Measurements from ENCODE around the gene COL6A1. TPM values are rescaled to one million over a fixed set of nuclear protein-coding genes. Genes with fewer than 3 reads are reported as not detected.

The COL6A1 gene
- total RNA-seq, 1 donor from 2014 or later: 12.9 TPM

GRCh38 chr21:45990049-45990711, 8.6 kb downstream of the COL6A1 start:
- H3K27me3 ChIP-seq (ENCODE audit: control insufficient read depth, insufficient read depth, low read length): no peaks in the 10 kb centered on the region
- TF ChIP-seq CTCF (IDR thresholded peaks at IDR 0.05; ENCODE audit: insufficient read depth, low read length, severe bottlenecking): no peak
- DNase-seq (ENCODE audit: low read depth) (no peak), FAIRE-seq (no peak)
- H3K36me3 ChIP-seq (ENCODE audit: control insufficient read depth, insufficient read depth, low read length): no peaks in the 10 kb centered on the region
- H3K4me3 ChIP-seq (ENCODE audit: low read depth, low read length): no peak overlapping the region

- no peak for DNase-seq (ENCODE audit: low read depth)
- no peak for TF ChIP-seq CTCF (IDR thresholded peaks at IDR 0.05; ENCODE audit: insufficient read depth, low read length, severe bottlenecking)
- H3K4me3 ChIP-seq (ENCODE audit: low read depth, low read length): no peak overlapping the region
- no peak for FAIRE-seq
- no peaks in the 10 kb centered on the region for H3K27me3 ChIP-seq (ENCODE audit: control insufficient read depth, insufficient read depth, low read length)
- H3K36me3 ChIP-seq (ENCODE audit: control insufficient read depth, insufficient read depth, low read length): no peaks in the 10 kb centered on the region
Observed at GRCh38 chr21:45990741-45991605, 9.4 kb downstream of the COL6A1 start.

GRCh38 chr21:45991606-45992300, 10.2 kb downstream of the COL6A1 start:
- Histone ChIP-seq H3K4me3 (ENCODE audit: low read depth, low read length) (no peak overlapping the region), H3K27me3 (ENCODE audit: control insufficient read depth, insufficient read depth, low read length) (no peaks in the 10 kb centered on the region), H3K36me3 (ENCODE audit: control insufficient read depth, insufficient read depth, low read length) (no peaks in the 10 kb centered on the region)
- TF ChIP-seq CTCF (IDR thresholded peaks at IDR 0.05; ENCODE audit: insufficient read depth, low read length, severe bottlenecking): no peak
- FAIRE-seq: no peak
- DNase-seq (ENCODE audit: low read depth): no peak

GRCh38 chr21:45992301-45993209, 11.0 kb downstream of the COL6A1 start:
- no peak for TF ChIP-seq CTCF (IDR thresholded peaks at IDR 0.05; ENCODE audit: insufficient read depth, low read length, severe bottlenecking)
- H3K27me3 ChIP-seq (ENCODE audit: control insufficient read depth, insufficient read depth, low read length): no peaks in the 10 kb centered on the region
- no peaks in the 10 kb centered on the region for H3K36me3 ChIP-seq (ENCODE audit: control insufficient read depth, insufficient read depth, low read length)
- DNase-seq (ENCODE audit: low read depth): no peak
- no peak overlapping the region for H3K4me3 ChIP-seq (ENCODE audit: low read depth, low read length)
- no peak for FAIRE-seq

Data from bronchial epithelial cell (primary cell).